HL-60/S4 treated with phorbol 12-myristate 13-acetate at 8.2 ng/mL for 4 days and 3 days (cell line): ENCODE data around the gene TUBB.
"Not testable (repeated sequence)": the region's sequence is repeated elsewhere in the genome, so short reads cannot be mapped to it uniquely, and the experiment has no call there.

ENCODE experiments used
- in situ Hi-C: fragments of 300-500 bp; cut with MboI; formaldehyde crosslinking; loops from 2 replicates; pipeline ENCODE4 v1.15.0; 2022; ENCODE audit warnings: low sequenced_read_pairs

Gene TUBB

GRCh38 chr6:30717129-30717844 lies 2.9 kb upstream of the TUBB start, which contains the start of gene MDC1:
Gene MDC1 (minus strand): TSS chr6:30717281. CDS start chr6:30715175, 2,106 bp downstream.
- in situ Hi-C loops, result loop anchor here (5.0 kb wide), 1 partner anchor 35 kb away; no protein-coding TSS in a partner anchor

- in situ Hi-C loops, result loop anchor here (5.0 kb wide), 1 partner anchor 36 kb away; no protein-coding TSS in a partner anchor
Measured at GRCh38 chr6:30717845-30718720, 2.1 kb upstream of the TUBB start.

- in situ Hi-C loops, result loop anchor here (5.0 kb wide), 1 partner anchor 37 kb away; no protein-coding TSS in a partner anchor
Measured at GRCh38 chr6:30719356-30719755, 796 bp upstream of the TUBB start.

GRCh38 chr6:30720738-30721197 lies 616 bp downstream of the TUBB start:
- in situ Hi-C loops, result no loop called here

GRCh38 chr6:30721198-30722024 lies 1.3 kb downstream of the TUBB start:
- in situ Hi-C loops, result no loop called here

- in situ Hi-C loops, result not testable (repeated sequence)
Measured at GRCh38 chr6:30722025-30722279, 1.8 kb downstream of the TUBB start.

GRCh38 chr6:30722280-30723112 lies 2.3 kb downstream of the TUBB start:
- in situ Hi-C loops, result no loop called here

GRCh38 chr6:30723159-30723842 lies 3.1 kb downstream of the TUBB start:
- in situ Hi-C loops, result not testable (repeated sequence)

- in situ Hi-C loops, result not testable (repeated sequence)
Measured at GRCh38 chr6:30723843-30724741, 3.9 kb downstream of the TUBB start.

- in situ Hi-C loops, result no loop called here
Measured at GRCh38 chr6:30724906-30725667, 4.9 kb downstream of the TUBB start.

GRCh38 chr6:30725713-30726505 lies 5.8 kb downstream of the TUBB start:
- in situ Hi-C loops, result no loop called here

GRCh38 chr6:30726506-30727413 lies 6.6 kb downstream of the TUBB start:
- in situ Hi-C loops, result no loop called here

- in situ Hi-C loops, result no loop called here
Measured at GRCh38 chr6:30727920-30728553, 7.9 kb downstream of the TUBB start.

GRCh38 chr6:30730601-30731435 lies 10.7 kb downstream of the TUBB start:
- in situ Hi-C loops, result loop anchor here (10.0 kb wide), 1 partner anchor 144 kb away; no protein-coding TSS in a partner anchor
